NK-92 (cell line): ENCODE data around the gene SPATA31C1.
"Not testable (repeated sequence)": the region's sequence is repeated elsewhere in the genome, so short reads cannot be mapped to it uniquely, and the experiment has no call there.

ENCODE experiments used
- DNase-seq: peaks from one replicate; lab custom pipeline; 2025; ENCODE audit not compliant: unreplicated experiment; lab: John Stamatoyannopoulos, UW

SPATA31C1 gene

DNA sequence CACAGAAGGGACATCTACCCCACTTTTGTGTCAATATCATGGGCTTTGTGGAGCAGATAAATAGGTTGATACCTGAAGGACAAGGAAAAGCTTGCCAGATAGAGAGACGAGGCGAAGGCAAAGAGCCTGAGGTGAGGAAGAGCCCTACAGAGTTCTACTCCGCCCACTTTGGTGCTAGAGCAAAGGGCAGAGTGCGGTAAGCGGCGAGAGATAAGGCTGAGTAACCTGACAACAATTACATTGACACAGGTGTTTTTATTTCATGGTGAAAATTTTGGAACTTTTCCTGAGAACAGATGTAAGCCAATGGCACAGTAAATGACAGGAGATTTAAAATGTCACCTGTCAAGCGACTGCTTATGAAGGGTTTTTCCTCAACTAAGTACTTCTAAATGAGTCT, 16.7 kb downstream of the SPATA31C1 start:
- not testable (repeated sequence) for DNase-seq

DNA sequence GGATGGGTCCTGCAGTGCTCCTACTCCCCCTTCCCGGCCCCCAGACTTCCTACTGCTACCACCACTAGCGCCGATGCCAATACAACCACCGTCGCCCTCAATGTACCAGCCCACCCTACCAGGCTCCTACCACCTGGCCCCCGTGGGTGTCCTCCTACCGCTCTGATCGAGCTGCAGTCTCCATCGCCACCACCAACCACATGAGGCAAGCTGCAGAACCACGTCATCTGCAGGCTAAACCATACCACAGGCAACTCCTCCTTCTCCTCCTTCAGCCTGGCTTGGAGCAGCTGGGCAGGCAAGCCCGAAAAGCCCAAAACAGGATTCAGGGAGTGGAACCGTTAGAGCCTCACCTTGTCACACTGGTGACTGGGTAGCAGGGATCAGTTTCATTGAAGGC, 19.6 kb downstream of the SPATA31C1 start:
- not testable (repeated sequence) for DNase-seq

DNA sequence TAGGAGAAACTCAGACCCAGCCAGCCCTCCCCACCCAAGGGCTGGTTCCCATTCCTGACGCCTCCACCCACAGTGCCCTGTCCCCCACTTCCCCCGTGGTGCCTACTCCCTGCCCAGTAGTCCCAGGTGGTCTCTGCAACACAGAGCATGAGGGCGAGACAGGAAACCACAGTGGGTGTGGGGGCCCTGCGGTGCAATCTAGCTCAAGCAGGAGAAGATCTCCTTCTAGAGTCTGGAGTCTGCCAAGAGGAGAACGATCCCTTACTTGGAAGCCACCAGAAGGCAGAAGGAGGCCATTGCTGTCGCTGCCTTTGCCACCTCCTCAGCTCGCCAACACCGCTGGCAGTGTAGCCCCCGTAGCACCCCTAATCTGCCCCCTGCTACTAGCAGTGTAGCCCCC, 20.2 kb downstream of the SPATA31C1 start:
- not testable (repeated sequence) for DNase-seq

DNA sequence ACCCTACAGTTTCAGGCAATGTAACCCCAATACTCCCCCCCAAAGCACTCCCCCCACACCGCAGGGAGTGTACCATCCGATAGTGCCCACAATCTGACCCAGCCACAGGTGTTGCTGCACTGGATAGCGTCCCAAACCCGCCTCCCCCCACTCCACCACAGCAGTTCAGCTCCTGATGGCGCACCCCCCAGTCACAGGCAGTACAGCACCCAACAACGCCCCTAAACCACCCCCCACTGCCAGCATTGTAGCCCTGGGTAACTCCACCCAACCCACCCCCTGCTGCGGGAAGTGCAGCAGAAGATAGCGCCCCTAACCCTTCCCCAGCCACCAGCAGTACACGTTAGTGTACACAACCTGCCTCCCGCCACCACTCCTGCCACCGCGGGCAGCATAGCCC, 20.6 kb downstream of the SPATA31C1 start:
- not testable (repeated sequence) for DNase-seq

DNA sequence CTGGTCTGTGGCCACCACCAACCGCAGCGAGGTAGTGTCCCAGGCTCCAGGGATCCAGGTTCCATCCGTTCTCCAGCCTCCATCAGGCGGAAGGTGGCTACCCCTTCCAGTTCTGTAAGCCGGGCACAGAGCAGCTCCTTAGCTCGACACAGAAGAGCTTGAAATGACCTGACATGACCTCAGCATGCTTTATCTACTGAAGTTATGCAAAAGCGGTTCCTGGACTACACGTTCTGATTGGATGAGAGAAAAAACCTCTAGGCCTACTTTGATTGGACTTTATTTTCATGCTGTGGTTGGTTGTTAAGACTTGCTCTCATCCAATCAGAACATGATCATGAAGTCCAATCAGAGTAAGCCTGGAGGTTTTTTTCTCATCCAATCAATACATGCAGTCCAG, 21.3 kb downstream of the SPATA31C1 start:
- DNase-seq: not testable (repeated sequence)

DNA sequence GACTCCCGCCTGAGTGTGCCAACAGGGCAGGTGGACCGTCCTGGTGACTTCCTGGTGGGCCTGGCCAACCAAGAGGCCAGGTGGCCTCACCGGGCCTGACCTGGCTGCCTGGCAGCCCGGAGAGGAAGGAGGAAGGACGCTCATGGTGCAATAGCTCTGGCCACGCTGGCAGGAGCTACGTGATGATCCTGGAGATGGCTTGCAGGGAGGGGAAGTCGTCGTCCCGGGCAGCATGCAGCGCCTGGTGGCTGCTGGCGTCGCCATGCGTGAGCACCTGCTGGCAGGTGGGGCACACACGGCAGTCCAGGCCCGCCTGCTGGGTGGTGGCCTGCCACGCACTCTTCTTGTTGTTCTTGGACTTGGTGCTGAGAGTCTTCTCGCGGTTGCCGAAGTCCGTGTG, 26.3 kb downstream of the SPATA31C1 start:
- DNase-seq: no peak

DNA sequence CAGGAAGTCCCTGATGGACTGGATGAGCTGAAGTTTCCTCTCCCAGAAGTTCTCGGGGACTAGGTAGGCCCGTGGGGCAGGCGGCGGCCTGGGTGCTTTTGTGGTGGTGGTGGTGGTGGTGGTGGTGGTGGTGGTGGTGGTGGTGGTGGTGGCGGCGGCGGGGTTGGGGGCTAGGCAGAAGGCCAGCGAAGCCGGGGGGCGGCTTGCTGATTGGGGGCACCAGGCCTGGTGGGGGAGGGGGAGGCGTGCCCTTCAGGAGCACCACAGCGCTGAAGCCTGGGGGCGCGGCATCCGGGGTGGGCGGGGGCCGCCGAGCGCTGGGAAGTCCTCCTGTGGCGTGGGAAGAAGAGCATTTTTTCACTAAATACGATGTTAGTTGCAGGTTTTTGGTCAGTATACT, 26.9 kb downstream of the SPATA31C1 start:
- no peak for DNase-seq

DNA sequence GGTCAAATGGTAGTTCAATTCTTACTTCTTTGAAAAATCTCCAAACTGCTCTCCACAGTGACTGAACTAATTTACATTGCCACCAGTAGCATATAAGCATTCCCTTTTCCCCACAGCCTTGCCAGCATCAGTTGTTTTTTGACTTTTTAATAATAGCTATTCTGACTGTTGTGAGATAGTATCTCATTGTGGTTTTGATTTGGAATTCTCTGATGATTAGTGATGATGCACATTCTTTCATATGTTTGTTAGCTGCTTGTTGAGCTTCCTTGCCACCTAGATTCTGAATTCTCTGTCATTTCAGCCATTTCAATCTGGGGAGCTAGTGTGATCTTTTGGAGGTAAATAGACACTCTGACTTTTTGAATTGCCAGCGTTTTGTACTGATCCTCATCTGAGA, 32.5 kb downstream of the SPATA31C1 start:
- no peak for DNase-seq

DNA sequence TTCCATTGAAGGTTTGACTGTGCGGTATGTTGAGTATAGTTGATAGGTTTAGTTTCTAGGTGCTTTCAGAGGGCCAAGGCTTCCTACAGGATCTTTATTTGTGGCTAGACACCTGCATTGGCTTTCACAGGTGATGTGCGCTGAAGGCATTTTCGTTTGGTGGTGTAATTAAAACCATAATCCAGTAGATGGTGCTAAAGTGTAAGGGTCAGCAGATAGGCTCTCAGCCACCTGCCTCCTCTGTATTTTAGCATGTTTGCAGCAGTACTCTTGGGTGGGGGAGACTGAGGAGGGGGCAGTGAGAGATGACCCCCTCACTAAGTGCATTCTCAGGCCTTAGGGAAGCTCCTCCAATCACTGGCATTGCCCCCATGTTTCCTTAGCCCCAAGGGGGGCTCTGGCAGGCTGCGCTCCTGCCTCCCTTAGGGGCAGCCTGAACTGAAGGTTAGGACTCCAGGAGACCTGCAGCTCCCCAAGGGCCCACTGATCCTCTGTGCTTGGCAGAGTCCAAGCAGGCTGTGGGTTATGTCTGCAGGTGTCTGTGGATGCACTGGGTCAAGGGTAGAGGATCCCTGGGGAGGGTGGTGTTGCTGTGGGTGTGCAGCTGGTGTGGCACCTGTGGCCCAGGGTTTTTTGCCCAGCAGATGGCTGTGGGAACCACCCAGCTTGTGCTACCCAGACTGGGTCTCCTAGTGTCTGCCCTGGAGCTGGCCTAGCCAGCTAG, 33.2 kb downstream of the SPATA31C1 start:
- no peak for DNase-seq

DNA sequence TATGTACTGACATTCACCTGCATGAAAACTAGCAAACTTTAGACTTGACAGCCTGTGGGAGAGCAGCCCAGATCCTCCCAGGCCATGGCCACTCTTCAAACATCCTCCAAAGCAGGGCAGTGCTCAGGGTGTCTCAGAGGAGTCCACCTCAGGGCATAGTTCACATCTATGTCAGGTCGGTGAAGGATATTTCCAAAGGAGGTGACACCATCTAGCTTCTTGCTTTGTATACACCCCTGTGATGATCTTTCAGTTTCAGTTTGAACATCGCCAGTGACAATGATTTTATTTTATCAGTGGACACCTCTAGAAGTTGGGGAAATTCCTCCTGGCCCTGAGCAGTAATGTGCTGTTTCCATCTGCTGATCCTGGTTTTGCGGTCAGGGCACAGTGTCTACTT, 36.5 kb downstream of the SPATA31C1 start:
- DNase-seq: no peak

DNA sequence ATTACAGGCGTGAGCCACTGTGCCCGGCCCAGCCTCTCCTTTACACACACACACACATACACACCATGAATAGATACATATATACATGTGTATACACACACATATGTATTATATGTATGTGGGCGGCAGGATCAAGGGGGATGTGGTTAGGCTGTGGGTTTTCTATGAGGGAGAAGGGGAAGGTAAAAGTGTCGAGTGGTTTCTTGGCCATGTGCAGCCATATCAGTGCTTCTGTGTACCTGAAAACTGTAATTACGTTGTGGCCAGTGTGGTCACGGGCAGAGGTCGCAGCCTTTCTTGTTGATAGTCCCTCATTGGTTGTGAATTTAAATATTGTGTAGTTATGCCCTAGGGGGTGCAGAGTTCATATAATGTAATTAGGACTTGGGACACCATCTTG, 40.1 kb downstream of the SPATA31C1 start:
- DNase-seq: no peak

DNA sequence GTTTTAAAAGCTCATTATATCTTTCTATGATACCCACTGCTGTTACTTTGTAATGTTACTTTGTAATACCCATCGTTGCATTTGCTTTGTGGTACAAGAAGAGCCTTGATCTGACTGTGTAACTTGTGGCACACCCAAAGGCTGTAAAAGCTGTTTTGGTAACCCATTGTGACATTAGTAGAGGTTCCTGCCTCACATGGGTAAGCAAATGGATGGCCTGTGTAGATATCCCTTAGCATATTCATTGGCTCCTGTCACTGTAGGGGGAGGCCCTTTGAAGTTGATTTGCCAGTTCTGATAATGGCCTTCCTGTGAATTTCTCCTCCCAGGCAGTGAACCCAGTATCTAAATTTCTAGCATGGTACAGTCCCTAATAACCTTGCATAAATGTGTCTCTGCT, 40.8 kb downstream of the SPATA31C1 start:
- DNase-seq: no peak

DNA sequence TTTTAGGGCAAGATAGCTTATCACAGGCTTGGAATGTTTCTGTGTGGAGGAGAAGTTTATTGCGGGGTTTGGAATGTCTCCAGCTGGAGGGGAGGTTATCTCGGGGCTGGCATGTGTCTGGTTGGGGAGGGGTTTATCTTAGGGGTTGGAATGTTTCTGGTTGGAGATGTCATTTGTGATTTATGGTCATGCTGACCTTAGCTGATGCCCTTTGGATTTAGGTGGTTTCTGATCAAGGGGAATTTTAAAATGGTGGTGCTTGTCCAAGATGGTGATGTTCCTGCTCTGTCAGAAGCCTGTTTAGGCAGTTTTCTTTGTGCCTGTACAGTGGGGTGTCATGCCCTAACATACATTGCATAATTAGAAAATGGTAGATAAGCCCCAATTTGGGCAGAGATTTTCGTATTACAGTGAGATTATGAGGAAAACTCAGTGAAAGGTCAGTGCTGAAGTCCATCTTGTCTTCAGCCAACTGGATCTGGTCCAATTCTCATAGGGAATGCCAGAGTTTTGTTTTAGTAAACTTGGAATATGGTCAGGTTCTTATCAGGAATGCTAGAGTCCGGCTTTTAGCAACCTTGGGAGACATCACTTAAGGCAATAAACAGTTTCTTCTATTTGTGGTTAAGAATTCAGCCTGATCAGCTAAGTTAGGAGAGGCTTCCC, 42.3 kb downstream of the SPATA31C1 start:
- DNase-seq: no peak

DNA sequence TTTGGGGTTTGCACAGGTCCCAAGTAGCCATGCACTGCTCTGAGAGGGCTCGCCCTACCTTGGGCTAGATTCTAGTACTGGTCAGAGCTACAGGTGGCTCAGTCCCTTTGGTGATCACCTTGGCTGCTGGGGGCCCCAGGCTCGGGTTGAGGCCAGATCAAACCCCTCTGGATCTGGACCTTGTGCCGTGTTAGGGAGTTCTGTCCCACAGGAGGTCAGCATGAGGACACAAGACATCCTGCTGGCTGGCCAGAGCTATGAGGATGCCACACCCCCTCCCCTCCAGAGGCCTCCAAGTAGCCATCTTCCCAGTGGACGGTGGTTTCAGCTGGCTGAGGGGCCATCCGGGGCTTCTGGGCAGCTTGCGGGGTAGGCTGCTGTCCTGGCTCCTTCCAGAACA, 46.0 kb downstream of the SPATA31C1 start:
- DNase-seq: no peak

DNA sequence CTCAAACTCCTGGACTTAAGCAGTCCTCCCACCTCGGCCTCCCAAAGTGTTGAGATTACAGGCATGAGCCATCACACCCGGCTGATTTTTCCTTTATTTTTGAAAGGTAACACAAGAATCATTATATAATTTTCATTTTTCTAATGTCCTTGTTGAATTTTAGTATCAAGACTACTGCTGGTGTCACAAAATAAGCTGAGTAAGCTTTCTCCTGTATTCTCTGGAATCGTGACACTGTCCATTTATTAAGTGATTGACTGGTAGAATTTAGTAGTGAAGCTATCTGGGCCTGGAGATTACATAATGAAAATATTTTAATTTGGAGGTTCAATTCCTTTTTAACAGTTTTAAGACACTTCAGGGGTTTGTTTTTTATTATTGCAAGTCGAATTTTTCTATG, 47.1 kb downstream of the SPATA31C1 start:
- DNase-seq: no peak

DNA sequence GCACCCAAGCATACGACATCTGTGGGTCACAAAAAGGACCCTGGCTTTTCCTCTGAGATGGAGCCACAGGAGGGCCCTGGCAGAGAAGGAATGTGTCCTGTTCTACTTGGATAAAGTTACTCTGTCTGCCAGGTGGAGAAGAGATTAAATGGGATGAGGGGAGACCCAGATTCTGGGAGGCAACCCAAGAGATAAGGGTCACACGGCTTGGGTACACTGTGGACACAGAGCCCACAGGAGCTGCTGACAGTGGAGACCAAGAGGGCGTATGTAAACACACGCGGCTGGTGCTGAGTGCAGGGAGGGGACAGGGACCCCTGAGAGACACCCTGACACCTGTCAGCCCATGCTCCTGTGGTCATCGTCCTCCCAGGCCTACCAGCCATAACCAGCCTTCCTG, 50.4 kb downstream of the SPATA31C1 start:
- no peak for DNase-seq

DNA sequence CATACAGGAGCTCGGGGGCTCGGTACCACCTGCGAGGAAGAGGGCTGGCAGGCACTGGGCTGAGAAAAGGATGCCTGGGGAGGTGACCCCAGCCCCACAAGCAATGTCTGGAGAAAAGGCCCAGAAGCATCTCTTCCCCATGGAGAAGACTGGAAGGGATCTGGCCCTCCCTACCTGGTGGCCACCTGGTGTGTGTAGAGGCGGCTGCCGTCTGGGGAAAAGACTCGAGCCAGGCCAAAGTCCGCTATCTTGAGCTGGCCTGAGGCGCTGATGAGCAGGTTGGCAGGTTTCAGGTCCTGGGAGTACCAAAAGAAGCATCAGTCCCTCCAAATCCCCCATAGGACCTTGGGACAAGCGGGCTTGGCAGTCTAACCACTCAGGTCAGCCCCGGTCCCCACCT, 52.8 kb downstream of the SPATA31C1 start:
- no peak for DNase-seq

DNA sequence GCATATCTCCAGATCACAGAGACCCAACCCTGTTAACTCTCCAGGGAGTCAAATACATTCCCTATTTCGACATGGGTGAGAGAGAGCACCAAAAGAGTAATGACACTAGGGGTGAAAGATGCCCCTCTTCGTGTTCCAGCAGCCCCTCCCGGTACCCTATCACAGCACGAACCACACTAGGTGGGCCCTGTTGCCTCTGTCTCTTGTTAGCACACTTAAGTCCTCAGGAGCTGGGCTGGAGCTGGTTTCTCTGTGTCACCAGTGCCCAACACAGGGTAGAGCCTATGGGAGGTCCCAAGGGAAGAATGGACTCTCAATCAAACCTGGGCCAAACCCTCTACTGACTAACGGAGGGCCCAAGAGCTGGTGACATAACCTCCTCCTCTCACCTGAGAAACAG, 55.4 kb downstream of the SPATA31C1 start:
- DNase-seq: no peak
